Limb (tissue), 2 donors: ENCODE results near the gene SCGB3A2.

Source experiments
- DNase-seq, 2 donors: peaks; one replicate each; pipeline ENCODE4 v3.0.0-alpha.2; 2016; ENCODE audit errors: extremely low spot score in 2 of 2

SCGB3A2 gene, protein sequence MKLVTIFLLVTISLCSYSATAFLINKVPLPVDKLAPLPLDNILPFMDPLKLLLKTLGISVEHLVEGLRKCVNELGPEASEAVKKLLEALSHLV

DNA sequence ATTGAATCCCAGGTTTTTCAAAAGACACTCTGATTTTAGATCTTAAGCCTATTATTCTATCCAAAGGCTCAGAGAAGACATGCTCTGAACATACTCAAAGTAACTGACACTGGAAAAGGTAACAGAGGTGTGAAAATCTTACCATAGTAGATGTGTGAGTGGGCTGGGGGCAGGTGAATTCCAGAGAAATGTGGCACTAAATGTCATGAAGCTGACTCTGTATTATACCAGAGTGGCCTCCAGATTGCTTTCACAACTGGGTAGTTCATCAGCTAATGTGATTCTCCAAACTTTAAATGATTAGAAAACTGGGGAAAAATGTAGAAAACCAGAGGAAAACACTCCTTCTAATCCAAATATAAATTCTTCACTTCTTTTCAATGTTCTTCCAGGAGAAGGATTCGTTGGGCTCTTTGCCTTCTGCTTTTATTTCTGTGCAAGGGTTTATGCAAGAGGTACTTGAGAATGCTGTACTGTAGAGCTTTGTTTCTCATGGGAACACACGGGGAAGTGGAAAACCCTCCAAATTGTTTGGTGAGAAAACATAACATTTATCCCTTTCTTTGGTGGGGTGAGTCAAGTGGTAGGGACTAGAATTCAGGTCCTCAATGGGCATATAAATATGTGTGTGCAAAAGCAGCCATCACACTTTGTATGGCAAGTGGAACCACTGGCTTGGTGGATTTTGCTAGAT is at the start of gene SCGB3A2:
Gene SCGB3A2, plus strand, starts transcription at position 646 of the 694 bp plus-strand sequence. CDS start 93 bp downstream, outside the sequence.
- DNase-seq: no peak

DNA sequence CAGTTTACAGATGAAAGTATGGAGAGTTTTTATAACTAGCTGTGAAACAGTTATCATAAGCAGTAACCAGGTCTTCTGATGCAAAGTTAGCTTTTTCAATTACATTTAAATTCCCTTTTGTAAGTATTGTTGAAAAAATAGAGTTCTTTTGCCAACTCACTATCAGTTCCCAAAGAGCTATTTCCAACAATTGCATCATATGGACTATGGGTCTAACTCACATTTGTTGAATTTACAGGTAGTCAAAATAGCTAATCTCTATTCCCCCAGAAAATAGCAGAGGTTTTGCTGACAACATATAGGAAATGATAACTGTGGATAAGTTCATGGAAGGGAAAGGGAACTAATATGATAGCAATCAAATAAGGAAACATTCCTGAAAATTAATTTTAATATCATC is 48.5 kb upstream of the SCGB3A2 start:
- DNase-seq: no peak

DNA sequence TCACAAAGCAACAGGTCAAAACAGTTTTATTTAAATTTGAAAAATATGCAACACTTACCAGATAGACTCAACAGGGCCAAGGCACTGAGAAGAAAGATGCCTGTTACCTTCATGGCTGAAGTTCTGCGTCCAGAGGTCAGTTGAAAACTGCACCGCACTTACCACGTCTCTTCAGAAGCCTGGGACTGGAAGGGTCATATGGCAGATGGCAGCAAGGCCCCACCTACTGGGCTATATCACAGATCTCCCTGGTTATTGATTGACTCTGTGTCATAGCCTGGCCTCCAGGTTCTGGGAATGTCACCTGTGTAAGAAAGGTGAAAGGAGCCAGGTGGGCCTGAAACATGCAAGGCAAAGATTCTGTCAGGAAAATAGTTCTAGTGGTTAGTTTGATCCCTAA is 47.0 kb upstream of the SCGB3A2 start, which contains the start of gene SPINK1:
Gene SPINK1, minus strand, starts transcription at position 207 of the 400 bp plus-strand sequence. Its CDS starts 94 bp downstream, at position 113.
- DNase-seq: no peak

DNA sequence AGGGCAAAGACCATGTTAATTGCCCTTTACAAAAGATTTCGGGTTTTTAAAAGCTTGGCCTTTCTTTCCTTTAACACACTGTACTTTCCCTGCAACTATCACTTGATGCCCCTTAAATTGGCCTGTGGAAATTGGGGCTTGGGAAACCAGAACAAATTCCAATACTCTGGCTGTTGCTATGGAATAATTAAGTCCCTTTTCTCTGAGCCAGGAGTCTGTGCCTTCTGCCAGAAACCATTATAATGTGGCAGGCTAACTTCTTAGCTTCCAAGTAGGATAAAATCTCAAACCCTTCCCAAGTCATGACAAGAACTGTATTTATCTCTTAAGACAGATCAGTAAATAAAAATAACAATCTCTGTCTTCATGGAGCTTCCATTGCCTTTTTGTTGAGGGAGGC is 46.0 kb upstream of the SCGB3A2 start:
- DNase-seq: peak in 1 of 2 donors; percentile 12

DNA sequence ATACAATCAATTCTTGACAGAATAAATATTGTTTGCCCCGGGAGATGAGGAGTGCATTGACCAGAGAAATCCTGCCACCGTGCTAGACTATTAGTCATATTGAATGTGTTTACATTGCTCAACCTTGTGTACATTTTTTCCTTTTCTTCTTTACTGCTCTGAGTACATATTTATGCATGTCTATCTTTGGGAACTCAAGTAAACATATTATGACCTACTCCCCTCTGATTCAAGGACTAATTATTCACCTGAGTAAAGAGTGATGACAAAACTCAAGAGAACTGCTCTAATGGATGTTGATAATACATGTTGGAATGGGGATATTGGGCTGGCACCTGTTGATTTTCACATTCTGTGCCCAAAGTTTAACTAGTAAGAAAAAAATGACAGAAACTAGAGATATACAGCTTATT is 43.1 kb upstream of the SCGB3A2 start:
- no peak for DNase-seq

DNA sequence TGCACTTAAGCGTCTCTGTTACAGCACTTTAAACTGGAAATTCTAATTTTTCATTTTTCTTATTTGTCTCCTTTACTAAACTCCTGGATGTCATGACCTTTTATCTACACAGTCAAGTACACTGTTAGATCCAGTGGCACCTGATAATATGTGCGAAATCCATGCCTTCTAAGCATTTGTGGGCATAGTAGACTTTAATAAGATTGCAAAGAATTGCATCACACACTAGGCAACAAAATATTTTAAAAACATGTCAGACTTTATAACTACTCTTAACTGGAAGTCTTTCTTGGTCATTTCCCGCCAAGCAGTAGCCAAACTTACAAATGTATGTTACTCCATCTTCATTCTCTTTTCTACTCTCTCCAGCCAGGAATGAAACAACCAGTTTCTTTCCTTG is 42.1 kb upstream of the SCGB3A2 start:
- DNase-seq: no peak

DNA sequence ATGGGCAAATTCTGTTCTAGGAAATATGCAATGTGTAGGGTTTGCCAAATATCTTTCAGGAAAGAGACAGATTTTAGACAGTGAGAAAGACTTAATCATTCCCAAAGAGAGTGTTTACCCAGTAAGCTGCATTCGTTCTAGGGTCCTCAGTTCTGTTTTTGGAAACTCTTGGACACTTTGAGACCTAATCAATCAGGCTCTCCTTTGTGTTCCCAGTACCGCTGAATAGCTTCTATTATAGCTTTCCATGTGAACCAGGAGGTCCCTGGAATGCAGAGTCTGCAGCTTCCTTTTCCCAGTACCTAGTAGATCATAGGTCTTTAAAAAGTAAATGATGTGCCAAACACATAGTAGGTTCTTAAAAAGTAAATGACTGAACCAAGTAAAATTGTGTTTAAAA is 35.6 kb upstream of the SCGB3A2 start:
- no peak for DNase-seq

DNA sequence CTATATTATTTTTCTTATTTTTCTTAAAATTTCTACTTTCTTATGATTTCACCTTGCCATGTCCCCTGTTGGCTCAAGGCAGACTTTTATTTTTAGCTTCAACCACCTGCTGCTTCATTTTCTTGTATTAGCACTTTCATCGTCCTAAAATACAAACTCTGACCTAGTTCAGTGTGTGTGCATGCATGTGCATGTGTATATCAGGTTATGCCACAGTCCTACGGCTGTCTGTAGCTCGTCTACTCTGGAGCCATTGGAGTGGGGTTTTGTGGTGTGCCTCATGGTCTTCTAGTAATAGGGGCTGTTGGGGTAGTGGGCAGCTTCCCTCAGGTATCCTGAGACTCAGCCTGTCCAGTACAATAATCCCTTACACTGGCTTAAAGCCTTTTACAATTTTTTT is 33.7 kb upstream of the SCGB3A2 start:
- no peak for DNase-seq

DNA sequence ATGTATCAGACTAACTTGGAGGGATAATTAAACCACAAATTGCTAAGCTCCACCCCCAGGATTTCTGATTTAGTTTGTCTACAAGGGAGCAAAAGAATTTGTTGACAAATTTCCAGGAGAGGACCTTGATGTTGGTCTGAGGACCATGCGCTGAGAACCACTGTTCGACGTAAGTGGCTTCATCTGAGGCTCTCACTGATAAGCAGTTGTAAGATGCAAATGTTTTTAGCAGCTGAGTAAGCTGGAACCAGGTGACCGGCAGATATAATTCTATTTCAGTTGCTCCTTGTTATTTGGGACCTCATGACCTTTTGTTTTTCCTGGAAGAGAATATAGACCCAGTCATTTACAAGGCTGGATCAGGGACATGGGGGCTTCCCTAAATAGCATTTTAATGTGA is 32.9 kb upstream of the SCGB3A2 start:
- DNase-seq: no peak

DNA sequence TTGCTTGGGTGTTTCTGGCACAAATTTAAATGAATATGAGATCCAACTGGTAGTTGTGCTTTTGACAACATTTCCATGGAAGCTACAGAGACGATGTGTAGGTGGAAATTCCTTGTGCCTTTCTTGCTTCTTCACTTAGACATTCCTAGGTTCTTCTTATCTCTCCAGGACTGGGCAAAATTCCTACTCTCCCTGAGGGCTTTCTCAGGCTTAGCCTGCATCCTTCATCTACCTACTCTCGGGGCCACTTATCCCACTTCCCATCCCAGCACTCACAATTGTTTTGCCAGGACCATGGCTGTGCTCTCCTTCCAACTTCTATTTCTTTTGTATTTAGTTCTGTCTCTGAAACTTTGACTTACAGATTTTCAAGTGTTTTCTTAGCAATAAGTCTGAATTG is 29.3 kb upstream of the SCGB3A2 start:
- no peak for DNase-seq

DNA sequence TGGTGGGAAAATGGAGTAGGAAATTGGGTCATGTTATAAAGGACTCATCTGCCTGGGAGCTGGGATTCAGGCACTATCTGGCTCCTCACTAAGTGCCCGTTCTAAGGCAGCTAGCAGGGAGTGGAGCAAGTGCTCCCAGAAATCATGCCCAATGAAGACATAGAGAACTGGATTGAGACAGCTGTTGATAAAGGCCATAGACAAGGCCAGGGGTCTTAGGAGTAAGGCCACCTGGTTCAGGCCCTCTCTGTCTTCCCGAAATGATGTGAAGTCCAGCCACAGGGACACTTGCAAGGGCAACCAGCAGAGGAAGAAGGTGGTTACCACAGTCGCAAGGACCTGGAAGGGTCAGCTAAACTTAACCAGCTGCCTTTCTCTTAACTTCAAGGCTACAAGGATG is 26.9 kb upstream of the SCGB3A2 start:
- DNase-seq: no peak

DNA sequence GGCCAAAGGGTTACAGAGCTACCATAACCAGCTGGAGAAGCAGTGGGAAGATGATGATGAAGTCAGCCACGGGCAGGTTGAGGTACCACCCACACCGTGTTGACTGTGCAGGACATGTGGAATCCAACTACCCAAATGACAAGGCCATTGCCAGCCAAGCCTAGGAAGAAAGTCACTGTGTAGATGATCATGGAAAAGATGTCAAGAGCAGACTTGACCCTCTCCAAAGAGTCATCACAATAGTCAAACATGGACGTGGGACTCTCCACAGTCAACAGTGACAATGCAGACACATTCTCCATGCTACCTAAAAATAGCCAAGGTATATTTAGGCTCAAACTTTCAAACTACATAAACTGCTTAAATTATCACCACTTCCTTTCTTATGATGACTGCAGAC is 26.1 kb upstream of the SCGB3A2 start:
- no peak for DNase-seq

DNA sequence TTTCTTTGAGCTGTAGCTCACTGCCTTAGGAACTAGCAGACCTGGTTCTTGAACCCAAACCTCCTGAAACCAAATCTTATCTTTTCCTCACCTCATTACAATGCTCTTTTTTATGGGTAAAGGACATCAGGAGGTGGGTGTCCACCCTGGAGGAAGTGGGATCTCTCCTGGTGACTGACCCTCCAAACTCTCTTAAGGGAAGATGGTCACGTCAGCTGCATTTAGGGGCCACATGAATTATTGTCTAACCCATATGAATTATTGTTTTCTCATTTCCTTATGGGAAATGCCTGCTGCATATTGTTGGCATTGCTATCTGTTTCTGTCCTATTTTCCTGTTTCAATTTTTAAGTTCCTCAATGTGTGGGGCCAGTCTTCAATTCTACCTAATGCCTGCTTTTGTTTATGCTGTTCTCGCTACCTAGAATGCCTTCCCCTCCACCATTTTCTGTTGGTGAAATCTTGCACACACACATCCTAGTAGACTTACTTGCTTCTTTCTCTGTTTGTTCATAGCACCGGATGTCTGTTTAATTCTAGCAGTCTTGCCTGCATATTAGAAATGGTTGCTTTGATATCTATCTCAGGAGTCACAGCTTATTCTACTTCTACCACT is 25.0 kb upstream of the SCGB3A2 start:
- no peak for DNase-seq

DNA sequence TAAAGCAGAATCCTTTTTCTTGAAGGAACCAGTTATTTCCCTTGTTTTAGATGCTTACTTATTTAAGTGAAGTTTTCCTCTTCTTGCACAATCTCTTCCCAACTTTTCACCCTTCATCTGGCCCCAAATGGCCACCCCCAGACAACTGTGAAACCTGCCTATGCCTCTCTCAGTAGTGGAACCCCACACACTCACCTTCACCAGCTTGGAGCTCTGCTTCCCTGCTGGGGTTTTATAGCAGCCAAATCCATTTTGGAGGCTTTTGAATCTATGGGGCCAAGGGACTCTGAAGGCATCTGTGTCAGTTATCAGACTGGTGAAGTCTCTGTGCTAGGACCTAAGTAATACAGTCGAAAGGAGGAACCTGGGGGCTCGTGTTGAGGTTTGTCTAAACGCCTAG is 24.2 kb upstream of the SCGB3A2 start:
- no peak for DNase-seq

DNA sequence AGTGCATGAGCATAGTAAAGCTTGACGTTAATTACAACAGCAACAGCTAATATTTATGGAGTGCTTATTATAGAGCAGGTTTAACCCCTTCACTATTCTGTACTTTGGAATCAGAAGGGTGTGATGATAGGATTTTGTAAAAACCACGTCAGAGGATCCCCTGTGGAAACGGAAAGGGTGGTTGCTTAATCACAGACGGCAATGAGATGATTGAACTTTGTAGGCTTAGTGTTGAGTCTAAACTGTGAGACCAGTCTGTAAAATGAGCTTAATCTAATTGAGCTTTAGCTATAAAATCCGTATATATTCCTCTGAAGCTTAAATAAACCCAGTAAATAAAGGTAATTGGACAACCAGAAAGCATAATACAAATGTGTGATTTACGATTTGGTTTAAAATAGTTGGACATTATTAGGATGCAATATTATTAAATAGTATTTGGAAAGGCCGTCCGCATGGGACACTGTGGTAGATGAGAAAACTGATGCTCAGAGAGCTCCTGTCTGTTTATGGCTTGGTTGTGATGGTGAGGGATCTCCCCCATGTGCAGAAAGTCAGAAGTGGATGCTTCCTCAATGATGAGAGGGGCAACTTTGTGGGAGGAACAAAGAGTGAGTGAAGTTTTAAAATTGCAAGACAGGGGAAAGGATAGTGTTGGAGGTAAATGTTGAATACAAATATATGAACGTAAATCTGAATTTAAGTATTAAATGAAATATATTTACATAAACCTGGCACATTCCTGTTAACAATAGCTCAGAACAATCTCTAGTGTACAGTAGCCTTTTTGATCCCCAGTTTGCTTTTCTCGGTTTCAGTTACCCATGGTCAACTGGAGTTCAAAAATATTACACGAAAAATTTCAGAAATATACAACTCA is 23.4 kb upstream of the SCGB3A2 start:
- DNase-seq: no peak

DNA sequence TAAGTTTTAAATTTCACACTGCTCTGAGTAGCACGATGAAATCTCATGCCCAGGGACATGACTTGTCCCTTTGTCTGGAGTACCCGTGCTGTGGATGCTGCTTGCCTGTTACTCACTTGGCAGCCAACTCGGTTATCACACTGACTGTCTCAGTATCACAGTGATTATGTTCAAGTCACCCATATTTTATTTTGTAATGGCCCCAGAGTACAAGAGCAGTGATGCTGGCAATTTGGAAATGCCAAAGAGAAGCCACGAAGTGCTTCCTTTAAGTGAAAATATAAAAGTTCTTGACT is 22.8 kb upstream of the SCGB3A2 start:
- DNase-seq: no peak

DNA sequence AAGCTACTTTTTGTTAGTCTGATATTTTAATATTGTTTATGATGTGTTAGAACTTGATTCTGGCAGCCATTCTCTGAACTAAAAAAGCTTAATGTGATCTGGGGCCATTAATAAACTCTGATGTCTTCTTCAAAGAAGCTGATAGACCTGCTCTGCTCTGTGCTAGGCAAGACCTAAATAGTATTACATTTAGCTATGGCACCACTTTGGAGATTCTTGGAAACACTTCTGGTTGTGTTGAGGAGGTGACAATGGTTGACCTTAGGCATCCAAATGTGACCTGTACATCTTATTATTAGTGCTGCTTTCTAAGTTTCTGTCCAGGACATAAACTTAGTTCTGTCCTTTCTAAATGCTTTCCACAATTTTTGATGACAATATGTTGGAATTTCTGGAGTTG is 21.7 kb upstream of the SCGB3A2 start:
- DNase-seq: no peak

DNA sequence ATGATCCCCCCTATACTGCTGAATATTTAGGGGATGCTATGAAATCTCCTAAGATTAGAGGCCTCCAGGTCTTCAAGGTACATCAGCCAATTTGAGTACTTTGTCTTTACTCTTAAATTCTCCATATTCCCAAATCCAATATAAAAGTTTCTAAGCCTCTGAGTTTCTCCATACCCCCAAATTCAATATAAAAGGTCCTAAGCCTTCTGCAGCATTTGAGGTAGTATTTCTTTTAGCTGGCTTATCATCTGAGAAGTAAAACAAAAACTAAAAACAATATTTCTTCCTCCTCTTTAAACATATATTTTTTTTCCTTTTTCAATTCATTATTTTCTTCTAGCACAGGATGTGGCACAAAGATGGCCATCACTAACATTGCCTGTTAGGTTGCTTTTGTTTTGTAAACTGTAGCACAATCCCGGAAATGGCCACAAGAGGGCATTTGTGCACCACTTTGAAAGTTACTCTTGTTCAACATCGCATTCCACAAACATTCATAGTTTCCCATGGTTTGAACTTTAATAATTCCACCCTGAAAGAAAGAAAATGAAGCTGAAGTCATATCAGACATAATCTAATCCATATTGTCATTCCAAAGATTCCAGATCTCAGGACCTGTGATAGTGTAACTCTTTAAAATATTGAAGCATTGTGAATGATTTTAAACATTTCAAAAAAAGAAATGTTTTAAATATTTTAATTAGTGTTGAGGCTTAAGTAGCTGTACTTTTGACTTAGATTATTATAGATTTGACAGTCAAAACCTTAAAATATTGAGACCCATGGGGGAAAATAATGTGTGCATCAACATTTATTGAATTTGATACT is 21.0 kb upstream of the SCGB3A2 start:
- DNase-seq: peak; percentile 62 to 71

DNA sequence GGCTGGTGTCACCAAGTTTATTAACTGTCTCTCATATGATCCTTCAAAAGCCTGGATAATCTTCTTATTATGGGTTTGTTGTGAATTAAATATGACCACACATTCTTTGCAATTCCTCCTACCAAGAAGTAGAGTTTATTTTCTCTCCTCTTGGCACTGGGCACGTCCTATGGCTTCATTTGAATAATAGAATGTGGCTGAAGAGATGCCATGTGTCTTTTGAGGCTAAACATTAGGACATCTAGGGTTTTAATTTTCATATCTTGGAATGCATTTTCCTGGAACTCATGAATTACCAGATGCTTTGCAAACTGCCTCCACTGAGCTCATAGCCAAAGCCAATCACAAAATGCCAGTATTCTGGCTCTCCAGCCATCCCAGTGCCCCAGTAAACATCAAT is 19.9 kb upstream of the SCGB3A2 start:
- DNase-seq: no peak

DNA sequence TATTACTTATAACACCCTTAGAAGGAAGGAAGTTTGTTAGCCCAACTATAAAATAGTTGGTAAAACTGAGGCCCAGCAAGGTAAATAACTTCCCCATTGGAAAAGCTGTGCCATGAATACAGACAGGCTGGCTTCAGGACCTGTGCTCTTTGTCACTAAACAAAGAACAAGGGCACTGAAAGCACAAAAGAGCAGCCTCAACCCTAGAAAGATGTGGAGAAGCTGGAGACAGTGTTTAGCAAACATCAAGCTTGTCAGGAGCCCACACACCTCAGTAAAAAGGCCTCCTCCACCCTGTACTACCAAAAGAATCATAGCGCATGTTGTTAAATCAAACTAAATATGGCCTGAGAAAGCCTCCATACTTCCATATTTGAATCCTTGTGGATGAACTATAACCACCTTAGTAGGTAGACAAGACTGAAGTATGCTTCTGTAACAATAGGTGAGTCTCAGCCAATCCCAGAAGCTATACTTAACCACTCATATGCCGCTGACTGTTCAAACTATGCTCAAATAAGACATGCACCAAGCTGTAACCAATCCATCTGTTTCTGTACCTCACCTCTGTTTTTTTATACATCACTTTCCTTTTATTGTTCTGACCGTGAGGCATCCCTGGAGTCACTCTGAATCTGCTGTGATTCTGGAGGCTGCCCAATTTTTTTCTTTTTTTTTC is 18.4 kb upstream of the SCGB3A2 start:
- DNase-seq: no peak

DNA sequence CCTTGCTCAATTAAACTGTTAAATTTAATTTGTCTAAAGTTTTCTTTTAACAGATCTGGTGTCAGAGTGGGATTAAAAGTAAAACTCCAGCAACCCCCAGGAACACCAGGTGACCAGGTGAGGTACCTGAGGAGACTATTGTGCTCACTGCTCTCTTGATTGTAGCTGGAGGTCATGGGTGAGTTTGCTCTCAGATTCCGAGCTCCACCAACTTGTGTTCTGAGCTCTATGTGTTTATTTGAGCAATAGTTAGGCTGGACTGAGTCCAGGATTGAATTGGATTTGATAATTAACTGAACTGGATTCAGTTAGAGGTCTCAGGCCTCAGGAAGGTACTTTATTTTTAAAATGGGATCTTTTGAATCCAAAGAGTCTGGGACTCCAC is 17.9 kb upstream of the SCGB3A2 start:
- DNase-seq: no peak
